OCI-LY3 (cell line): ENCODE measurements around the gene C1QTNF12.
A peak's percentile ranks its signal among the peaks of the same experiment; 100 is the strongest.

Source experiments
- H2AFZ ChIP-seq: fragments of 200-600, 300-600 bp; shearing (Covaris generic); 2 replicates; pipeline ENCODE4 v1.6.0; 2014; ENCODE audit warnings: antibody characterized with exemption, low read depth, low read length
- H3K27ac ChIP-seq: fragments of 200-600, 300-600 bp; sonication (generic); 2 replicates; pipeline ENCODE4 v1.5.1; 2014; ENCODE audit warnings: mild to moderate bottlenecking, low read length, moderate library complexity, mixed read lengths
- H3K27me3 ChIP-seq: fragments of 200-600, 300-600 bp; sonication (generic); 2 replicates; pipeline ENCODE4 v1.6.1; 2014; ENCODE audit warnings: low read depth, low read length, mixed read lengths
- H3K36me3 ChIP-seq: fragments of 200-600, 300-600 bp; sonication (generic); replicated peaks from 2 replicates; pipeline ENCODE3; 2014; ENCODE audit warnings: low read depth, low read length, mixed read lengths
- H3K4me1 ChIP-seq: fragments of 300-600, 200-600 bp; sonication (generic); 2 replicates; pipeline ENCODE4 v1.6.1; 2014; ENCODE audit warnings: low read length, mixed read lengths
- H3K4me2 ChIP-seq: fragments of 200-600, 300-600 bp; sonication (generic); 2 replicates; pipeline ENCODE4 v1.6.1; 2014; ENCODE audit warnings: low read length, mixed read lengths
- H3K4me3 ChIP-seq: fragments of 300-600, 200-600 bp; sonication (generic); 2 replicates; pipeline ENCODE4 v1.5.1; 2014; ENCODE audit warnings: antibody characterized with exemption, mild to moderate bottlenecking, low read length, moderate library complexity
- H3K79me2 ChIP-seq: fragments of 300-600, 200-600 bp; shearing (Covaris generic); 2 replicates; pipeline ENCODE4 v1.6.1; 2014; ENCODE audit warnings: mild to moderate bottlenecking, low read length, mixed read lengths
- H3K9ac ChIP-seq: fragments of 300-600, 200-600 bp; shearing (Covaris generic); 2 replicates; pipeline ENCODE4 v1.6.0; 2014; ENCODE audit warnings: mild to moderate bottlenecking, low read length, moderate library complexity
- H3K9me3 ChIP-seq: fragments of 200-600, 300-600 bp; shearing (Covaris generic); 2 replicates; pipeline ENCODE4 v1.6.1; 2014; ENCODE audit warnings: low read length, mixed read lengths; ENCODE audit not compliant: insufficient read depth
- H4K20me1 ChIP-seq: fragments of 200-600, 300-600 bp; sonication (generic); 2 replicates; pipeline ENCODE4 v1.6.1; 2016; ENCODE audit warnings: low read length, mixed read lengths; ENCODE audit not compliant: insufficient read depth
- CTCF ChIP-seq: fragments of 200-600, 300-600 bp; sonication (generic); IDR thresholded peaks from 2 replicates; pipeline ENCODE4 v1.5.1; 2014; ENCODE audit warnings: antibody characterized with exemption, low read length, low read depth
- EZH2phosphoT487 ChIP-seq: fragments of 200-600 bp; shearing (Covaris generic); IDR thresholded peaks from 2 replicates; pipeline ENCODE4 v1.6.1; 2018; ENCODE audit warnings: antibody characterized with exemption, mixed run types, low read depth

The C1QTNF12 gene

DNA sequence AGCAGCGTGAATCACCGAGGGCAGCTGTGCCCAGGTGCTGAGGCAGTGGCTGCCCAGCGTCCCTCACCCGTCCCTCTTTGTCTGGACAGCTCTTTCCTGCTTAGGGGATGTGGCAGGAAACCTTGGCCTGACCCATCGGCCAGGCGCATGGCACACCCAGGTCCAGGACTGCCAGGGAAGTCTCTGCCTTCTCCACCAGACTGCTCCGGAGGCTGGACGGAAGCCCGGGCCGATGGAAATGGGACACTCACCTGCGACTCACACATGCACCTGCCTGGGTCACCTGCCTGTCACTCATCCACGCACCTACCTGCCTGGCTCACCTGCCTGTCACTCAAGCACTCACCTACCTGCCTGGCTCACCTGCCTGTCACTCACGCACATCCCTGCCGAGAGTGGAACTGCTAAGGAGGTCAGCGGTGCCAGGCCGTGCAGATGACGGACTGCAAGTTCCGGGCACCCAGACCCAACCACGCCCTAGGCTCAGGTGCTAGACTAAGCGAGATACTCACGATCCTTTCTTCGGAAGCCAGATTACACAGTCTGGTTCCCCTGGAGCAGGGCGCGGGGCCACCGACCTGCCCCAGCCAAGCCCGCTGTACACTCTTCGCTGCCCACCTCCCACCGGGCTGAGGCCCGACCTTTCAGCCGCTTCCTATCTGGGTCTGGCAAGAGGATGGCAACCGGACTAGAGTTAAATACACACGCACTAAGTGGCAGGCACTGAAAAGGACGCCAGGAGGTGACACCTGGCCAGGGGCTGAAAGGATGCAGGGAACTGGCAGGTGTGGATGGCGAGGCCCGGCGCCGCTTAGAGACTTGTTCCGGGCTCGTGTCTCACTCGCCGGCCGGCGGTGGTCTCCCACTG, 26.1 kb upstream of the C1QTNF12 start:
- peak overlapping the region; percentile 17; the same call in 1 of the 2 replicates for H3K27ac ChIP-seq
- TF ChIP-seq EZH2phosphoT487 (no peak), CTCF (no peak)
- H3K36me3 ChIP-seq, result peaks cover 15% of the 10 kb centered on the region
- H3K9me3 ChIP-seq, result no peaks in the 10 kb centered on the region
- peaks cover 61% of the 10 kb centered on the region for H3K79me2 ChIP-seq
- peak overlapping the region; percentile 98 for H3K4me3 ChIP-seq
- H3K9ac ChIP-seq, result peak overlapping the region; percentile 85
- peaks cover 33% of the 10 kb centered on the region for H4K20me1 ChIP-seq
- peaks cover 19% of the 10 kb centered on the region for H3K4me1 ChIP-seq
- H3K27me3 ChIP-seq, result no peaks in the 10 kb centered on the region
- H3K4me2 ChIP-seq, result peak overlapping the region; percentile 98
- no peak overlapping the region for H2AFZ ChIP-seq

- peaks cover 33% of the 10 kb centered on the region for H4K20me1 ChIP-seq
- peaks cover 19% of the 10 kb centered on the region for H3K4me1 ChIP-seq
- peaks cover 23% of the 10 kb centered on the region for H3K36me3 ChIP-seq
- H3K27ac ChIP-seq, result no peak overlapping the region
- H3K27me3 ChIP-seq, result no peaks in the 10 kb centered on the region
- H3K9me3 ChIP-seq, result no peaks in the 10 kb centered on the region
- peaks cover 69% of the 10 kb centered on the region for H3K79me2 ChIP-seq
- H3K4me2 ChIP-seq, result no peak overlapping the region
- H2AFZ ChIP-seq, result no peak overlapping the region
- TF ChIP-seq CTCF, result no peak
- no peak for TF ChIP-seq EZH2phosphoT487
- H3K9ac ChIP-seq, result no peak overlapping the region
- no peak overlapping the region for H3K4me3 ChIP-seq
Measured at GRCh38 chr1:1270813-1271212, 24.3 kb upstream of the C1QTNF12 start.

GRCh38 chr1:1268284-1268682, 21.8 kb upstream of the C1QTNF12 start:
- H2AFZ ChIP-seq, result no peak overlapping the region
- peaks cover 36% of the 10 kb centered on the region for H4K20me1 ChIP-seq
- H3K79me2 ChIP-seq, result peaks cover 72% of the 10 kb centered on the region
- H3K36me3 ChIP-seq, result peaks cover 28% of the 10 kb centered on the region
- H3K9ac ChIP-seq, result no peak overlapping the region
- TF ChIP-seq EZH2phosphoT487, result no peak
- no peak for TF ChIP-seq CTCF
- no peak overlapping the region for H3K27ac ChIP-seq
- no peak overlapping the region for H3K4me3 ChIP-seq
- H3K4me2 ChIP-seq, result no peak overlapping the region
- H3K27me3 ChIP-seq, result no peaks in the 10 kb centered on the region
- H3K9me3 ChIP-seq, result no peaks in the 10 kb centered on the region
- H3K4me1 ChIP-seq, result peaks cover 15% of the 10 kb centered on the region

GRCh38 chr1:1267488-1268283, 21.2 kb upstream of the C1QTNF12 start:
- no peak overlapping the region for H3K9ac ChIP-seq
- H3K9me3 ChIP-seq, result no peaks in the 10 kb centered on the region
- H3K4me3 ChIP-seq, result no peak overlapping the region
- H3K4me1 ChIP-seq, result peaks cover 14% of the 10 kb centered on the region
- H2AFZ ChIP-seq, result no peak overlapping the region
- H3K36me3 ChIP-seq, result peaks cover 33% of the 10 kb centered on the region
- no peak overlapping the region for H3K27ac ChIP-seq
- H3K27me3 ChIP-seq, result no peaks in the 10 kb centered on the region
- peaks cover 66% of the 10 kb centered on the region for H3K79me2 ChIP-seq
- H4K20me1 ChIP-seq, result peaks cover 34% of the 10 kb centered on the region
- TF ChIP-seq EZH2phosphoT487, result no peak
- TF ChIP-seq CTCF, result no peak
- H3K4me2 ChIP-seq, result no peak overlapping the region
